PC-9 (cell line): ENCODE data around the gene FRMD8.

Experiments
- EZH2 ChIP-seq: fragments of 200-600 bp; sonication (generic); IDR thresholded peaks from 2 replicates; pipeline ENCODE4 v1.8.0; 2017; ENCODE audit warnings: antibody characterized with exemption, low read depth
- TF ChIP-seq, protein P1 (sequence below): fragments of 200-600 bp; sonication (generic); conservative IDR thresholded peaks from 2 replicates; pipeline ENCODE4 v1.6.1; 2017; ENCODE audit warnings: mixed run types, antibody characterized with exemption, mild to moderate bottlenecking, moderate library complexity

DNA sequence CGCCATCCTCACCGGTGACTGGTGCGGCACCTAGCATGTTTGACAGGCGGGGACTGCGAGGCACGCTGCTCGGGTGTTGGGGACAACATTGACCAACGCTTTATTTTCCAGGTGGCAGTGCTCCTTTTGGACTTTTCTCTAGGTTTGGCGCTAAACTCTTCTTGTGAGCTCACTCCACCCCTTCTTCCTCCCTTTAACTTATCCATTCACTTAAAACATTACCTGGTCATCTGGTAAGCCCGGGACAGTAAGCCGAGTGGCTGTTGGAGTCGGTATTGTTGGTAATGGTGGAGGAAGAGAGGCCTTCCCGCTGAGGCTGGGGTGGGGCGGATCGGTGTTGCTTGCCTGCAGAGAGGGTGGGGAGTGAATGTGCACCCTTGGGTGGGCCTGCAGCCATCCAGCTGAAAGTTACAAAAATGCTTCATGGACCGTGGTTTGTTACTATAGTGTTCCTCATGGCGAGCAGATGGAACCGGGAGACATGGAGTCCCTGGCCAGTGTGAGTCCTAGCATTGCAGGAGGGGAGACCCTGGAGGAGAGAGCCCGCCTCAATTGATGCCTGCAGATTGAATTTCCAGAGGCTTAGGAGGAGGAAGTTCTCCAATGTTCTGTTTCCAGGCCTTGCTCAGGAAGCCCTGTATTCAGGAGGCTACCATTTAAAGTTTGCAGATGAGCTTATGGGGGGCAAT, 37.2 kb downstream of the FRMD8 start:
- TF ChIP-seq, protein P1, sequence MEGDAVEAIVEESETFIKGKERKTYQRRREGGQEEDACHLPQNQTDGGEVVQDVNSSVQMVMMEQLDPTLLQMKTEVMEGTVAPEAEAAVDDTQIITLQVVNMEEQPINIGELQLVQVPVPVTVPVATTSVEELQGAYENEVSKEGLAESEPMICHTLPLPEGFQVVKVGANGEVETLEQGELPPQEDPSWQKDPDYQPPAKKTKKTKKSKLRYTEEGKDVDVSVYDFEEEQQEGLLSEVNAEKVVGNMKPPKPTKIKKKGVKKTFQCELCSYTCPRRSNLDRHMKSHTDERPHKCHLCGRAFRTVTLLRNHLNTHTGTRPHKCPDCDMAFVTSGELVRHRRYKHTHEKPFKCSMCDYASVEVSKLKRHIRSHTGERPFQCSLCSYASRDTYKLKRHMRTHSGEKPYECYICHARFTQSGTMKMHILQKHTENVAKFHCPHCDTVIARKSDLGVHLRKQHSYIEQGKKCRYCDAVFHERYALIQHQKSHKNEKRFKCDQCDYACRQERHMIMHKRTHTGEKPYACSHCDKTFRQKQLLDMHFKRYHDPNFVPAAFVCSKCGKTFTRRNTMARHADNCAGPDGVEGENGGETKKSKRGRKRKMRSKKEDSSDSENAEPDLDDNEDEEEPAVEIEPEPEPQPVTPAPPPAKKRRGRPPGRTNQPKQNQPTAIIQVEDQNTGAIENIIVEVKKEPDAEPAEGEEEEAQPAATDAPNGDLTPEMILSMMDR: no peak
- no peak for TF ChIP-seq EZH2
